ENCODE results near the gene SEMA3F.

- TF ChIP-seq RCOR1 (conservative IDR thresholded peaks at IDR 0.05; ENCODE audit: low read depth, low read length) (no peak), POLR2AphosphoS5 (IDR thresholded peaks at IDR 0.05; ENCODE audit: low read length) (no peak), POU2F2 (IDR thresholded peaks at IDR 0.05; ENCODE audit: borderline replicate concordance, low read depth, low read length) (no peak), NKRF (conservative IDR thresholded peaks at IDR 0.05) (no peak), CREB1 (IDR thresholded peaks at IDR 0.05; ENCODE audit: low read depth) (no peak), CTCF (IDR thresholded peaks at IDR 0.05 in 2 of 3, conservative IDR thresholded peaks at IDR 0.05 in 1 of 3; ENCODE audit: control insufficient read depth in 2 of 3, extremely low read depth in 1 of 3, insufficient read depth in 1 of 3, low read depth in 3 of 3, low read length in 3 of 3) (no peak)
Measured at GRCh38 chr3:50207359-50208042, 52.4 kb downstream of the SEMA3F start.
